HG03139 (cell line): ENCODE measurements around the gene CDC42SE2.

Source experiments
- ATAC-seq: cut with Tn5 transposase; IDR thresholded peaks from one replicate; pipeline ENCODE4 v1.9.1; 2021; ENCODE audit not compliant: unreplicated experiment

CDC42SE2 gene

DNA sequence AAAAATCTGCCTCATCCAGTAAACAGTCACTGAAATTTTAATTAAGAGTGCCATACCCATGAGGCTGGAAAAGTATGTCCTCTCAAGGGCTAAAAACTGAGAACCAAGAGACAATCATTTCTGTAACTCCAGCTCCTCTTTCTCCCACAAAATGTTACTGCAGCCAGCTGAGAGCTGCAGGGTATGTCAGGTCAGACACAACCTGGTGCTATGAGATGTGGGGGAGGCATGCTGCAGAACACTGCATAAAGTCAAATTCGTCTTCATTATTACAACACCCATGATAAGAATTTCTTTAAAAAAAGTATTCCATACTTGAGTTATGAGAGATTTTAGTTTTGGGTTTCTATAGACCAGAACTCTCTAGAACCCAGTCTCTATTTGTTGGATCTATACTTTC lies 162.2 kb downstream of the CDC42SE2 start:
- ATAC-seq: no peak

DNA sequence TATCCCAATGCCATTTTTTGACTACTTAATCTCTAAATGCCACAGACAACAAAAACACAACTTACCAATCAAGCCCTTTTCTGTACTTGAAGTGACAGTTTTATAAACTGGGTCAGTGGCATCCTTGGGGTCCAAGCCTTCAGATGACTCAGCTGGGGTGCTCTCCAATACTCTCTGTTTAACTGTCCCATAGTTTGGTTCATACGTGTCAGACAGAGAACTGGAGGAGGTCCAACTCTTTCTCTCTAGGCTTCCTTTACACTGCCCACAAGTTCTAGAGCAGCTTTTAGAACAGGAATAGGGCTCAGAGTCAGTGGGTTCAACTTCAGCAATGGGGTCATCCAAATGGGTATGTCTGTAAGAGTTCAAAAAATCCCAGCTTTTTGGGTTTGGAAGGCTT lies 166.9 kb downstream of the CDC42SE2 start:
- no peak for ATAC-seq

DNA sequence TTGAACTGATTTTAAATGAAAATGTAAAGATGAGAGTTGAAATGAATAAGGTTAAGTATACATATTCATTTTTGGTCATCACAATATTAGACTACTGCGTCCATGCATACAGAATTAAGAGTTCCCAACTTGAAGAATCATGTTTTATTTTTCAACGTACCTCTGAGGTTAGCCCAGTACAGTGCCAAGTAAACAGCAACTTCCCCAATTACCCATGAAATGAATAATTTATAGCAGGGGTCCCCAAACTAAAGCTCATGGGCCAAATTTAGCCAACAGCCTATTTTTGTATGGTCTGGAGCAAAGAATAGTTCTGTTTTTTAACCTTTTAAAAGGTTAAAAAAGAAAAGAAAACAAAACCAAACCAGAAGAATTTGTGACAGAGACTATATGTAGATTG lies 167.9 kb downstream of the CDC42SE2 start:
- ATAC-seq: no peak

DNA sequence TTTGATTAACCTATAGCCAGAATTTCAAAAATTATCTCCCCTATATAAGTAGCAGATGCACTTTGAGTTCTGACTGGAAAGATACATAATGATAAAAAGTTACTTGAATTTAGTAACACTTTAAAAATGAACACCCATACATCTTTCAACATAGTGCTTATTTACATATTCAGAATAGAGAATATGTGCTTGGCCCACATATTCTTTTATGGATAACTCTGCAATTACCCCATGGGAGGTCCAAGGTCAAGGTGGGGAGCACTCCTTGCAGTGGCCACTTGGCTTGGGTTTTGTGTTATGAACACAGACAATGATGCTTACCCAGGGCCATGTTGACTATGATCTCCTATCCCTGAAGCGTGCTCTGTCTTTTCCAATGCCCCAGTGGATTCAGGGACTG lies 169.3 kb downstream of the CDC42SE2 start:
- no peak for ATAC-seq

DNA sequence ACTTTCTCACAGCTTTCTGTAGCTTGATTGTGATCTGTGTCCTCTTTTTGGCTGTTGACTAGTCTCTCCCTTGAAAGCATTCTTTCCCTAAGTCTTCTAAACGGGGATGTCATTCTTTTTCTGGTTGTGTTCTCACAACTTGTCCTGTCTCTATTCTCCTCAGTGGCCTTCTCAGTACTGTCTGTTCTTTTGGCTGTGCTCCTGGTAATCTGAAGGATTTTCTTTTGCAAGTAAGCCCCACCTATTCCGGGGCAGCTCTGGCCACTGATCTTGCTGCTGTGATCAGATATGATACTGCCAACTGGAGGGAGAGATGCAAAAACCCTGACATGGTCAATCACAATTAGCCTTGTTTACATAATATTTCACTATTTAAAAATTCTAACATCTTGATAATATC lies 172.2 kb downstream of the CDC42SE2 start:
- ATAC-seq: no peak

DNA sequence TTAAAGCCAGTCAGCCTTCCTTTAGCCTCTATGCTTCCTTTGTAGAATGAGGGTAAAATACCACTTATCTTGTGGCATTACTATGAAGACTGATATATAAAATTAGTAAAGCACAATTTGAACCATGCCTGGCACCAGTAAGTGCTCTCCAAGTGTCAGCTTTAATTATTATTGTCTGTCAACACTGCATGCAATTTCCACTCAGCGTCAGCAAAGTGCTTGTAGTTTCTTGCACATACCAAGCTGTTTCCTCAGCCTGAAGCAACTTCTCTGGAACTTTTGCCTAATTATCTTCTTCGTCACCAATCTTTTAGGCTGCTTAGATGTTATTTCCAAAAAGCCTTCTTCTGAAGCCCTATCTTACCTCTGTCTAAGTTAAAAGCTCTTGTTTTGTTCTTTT lies 177.3 kb downstream of the CDC42SE2 start:
- no peak for ATAC-seq
